HFF-Myc (cell line): ENCODE measurements around the gene ACRV1.

Experiments
- DNase-seq: peaks from one replicate; pipeline ENCODE4 v3.0.0-alpha.2; 2011; ENCODE audit warnings: low read depth; ENCODE audit errors: extremely low read depth
- H3K4me3 ChIP-seq: replicated peaks from 2 replicates; pipeline ENCODE4 v1.5.1; 2011; ENCODE audit warnings: low read depth, mild to moderate bottlenecking, control low read depth, low read length
- CTCF ChIP-seq: IDR thresholded peaks from 2 replicates; pipeline ENCODE4 v1.5.1; 2012; ENCODE audit warnings: mild to moderate bottlenecking, low read depth, low read length, control low read depth; ENCODE audit errors: missing control alignments

Gene ACRV1

DNA sequence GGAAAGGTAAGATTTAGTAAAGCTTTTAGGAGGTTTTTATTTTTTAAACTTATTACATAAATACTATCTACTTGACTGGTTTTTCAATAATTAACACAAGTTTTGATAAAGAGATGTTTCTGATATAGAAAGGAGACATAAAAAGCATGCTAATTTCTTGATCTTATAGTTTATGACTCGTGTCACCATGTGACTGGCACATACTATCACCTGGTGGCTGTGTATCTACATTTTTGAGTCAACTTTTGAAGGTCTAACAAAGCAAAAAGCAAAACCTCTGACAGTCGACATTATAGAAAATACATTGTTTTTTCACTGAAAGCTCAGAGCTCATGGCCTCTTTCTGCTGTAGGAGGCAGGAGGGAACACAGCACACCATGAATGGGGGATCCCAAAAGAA, 810 bp downstream of the ACRV1 start:
- H3K4me3 ChIP-seq: no peak overlapping the region
- no peak for TF ChIP-seq CTCF
- no peak for DNase-seq

DNA sequence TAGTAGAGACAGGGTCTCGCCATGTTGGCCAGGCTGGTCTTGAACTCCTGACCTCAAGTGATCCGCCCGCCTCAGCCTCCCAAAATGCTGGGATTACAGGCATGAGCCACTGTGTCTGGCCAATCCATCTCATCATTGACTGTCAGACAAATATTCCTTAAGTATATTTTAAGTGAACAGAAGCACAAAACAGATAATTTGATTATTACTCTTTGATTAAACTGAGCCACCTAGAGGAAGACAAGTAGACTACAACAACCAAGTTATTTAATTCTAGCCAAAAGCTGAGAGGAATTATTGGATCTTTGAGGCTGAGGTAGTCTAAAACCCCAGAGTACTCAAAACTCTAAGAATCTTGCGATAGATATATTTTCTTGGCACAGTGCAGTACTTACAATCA, 1.2 kb downstream of the ACRV1 start:
- DNase-seq: no peak
- H3K4me3 ChIP-seq: no peak overlapping the region

GRCh38 chr11:125675196-125675595, 5.5 kb downstream of the ACRV1 start:
- no peak for TF ChIP-seq CTCF
- no peak overlapping the region for H3K4me3 ChIP-seq
- DNase-seq: no peak

More for the DNA sequence above, 1.2 kb downstream of the ACRV1 start:
- TF ChIP-seq CTCF: no peak

GRCh38 chr11:125674210-125674609, 6.4 kb downstream of the ACRV1 start:
- H3K4me3 ChIP-seq: no peak overlapping the region
- no peak for TF ChIP-seq CTCF
- DNase-seq: no peak

- no peak for TF ChIP-seq CTCF
- DNase-seq: no peak
These were observed 9.1 kb downstream of the ACRV1 start for GRCh38 chr11:125671561-125671960.

GRCh38 chr11:125670172-125670571, 10.5 kb downstream of the ACRV1 start:
- no peak for TF ChIP-seq CTCF

More at GRCh38 chr11:125671561-125671960, 9.1 kb downstream of the ACRV1 start:
- no peak overlapping the region for H3K4me3 ChIP-seq

GRCh38 chr11:125667151-125667550, 13.5 kb downstream of the ACRV1 start:
- no peak for DNase-seq
- H3K4me3 ChIP-seq: no peak overlapping the region
- no peak for TF ChIP-seq CTCF

More at GRCh38 chr11:125670172-125670571, 10.5 kb downstream of the ACRV1 start:
- no peak for DNase-seq
- no peak overlapping the region for H3K4me3 ChIP-seq
